RPMI7951 (cell line): ENCODE results near the gene MEGF10. TPM values are rescaled to one million over a fixed set of nuclear protein-coding genes. Genes with fewer than 3 reads are reported as not detected.

Experiments used
- total RNA-seq: library from RNA; depleted of rRNA; stranded (reverse); fragments of >200 nt; shearing (Covaris generic); gene quantifications from 2 replicates; pipeline ENCODE4 v1.2.3, GENCODE V29; 2014; rRNA removed

MEGF10 gene
- total RNA-seq, 1 experiment from 2014 or later: 9.7 TPM

Other genes starting within 250 kb of the MEGF10 start
- gene C5orf63, start 217.3 kb upstream of the MEGF10 start, total RNA-seq: 8.3 and 8.8 TPM in 2 replicates
- gene PRRC1, start 226.8 kb downstream of the MEGF10 start, total RNA-seq: 44.6 and 52.3 TPM in 2 replicates